Spleen (tissue), 7 donors: ENCODE data around the gene ESR1.

Experiments
- POLR2A ChIP-seq, 3 donors: fragments of 450-650 bp; IDR thresholded peaks; one replicate each; pipeline ENCODE4 v1.5.1; 2017; ENCODE audit warnings: antibody characterized with exemption in 3 of 3, mild to moderate bottlenecking in 1 of 3
- TF ChIP-seq, protein P1 (sequence below), 11 experiments: fragments of 200-600 bp in 7 of 11; fragments of 450-650 bp in 4 of 11; sonication (generic) in 4 of 11; IDR thresholded peaks in 8 of 11; conservative IDR thresholded peaks in 3 of 11; 1 replicate in 7 of 11; 2 replicates in 4 of 11; pipeline versions ENCODE4 v1.4.0 to v1.8.0; 2016 to 2021; ENCODE audit warnings: antibody characterized with exemption in 11 of 11, inconsistent platforms in 4 of 11, mild to moderate bottlenecking in 1 of 11
- donor health status: DM: no; HTN: no; CAD: no; lungs with moderate emphysema.
- donor health status: DM: no; HTN: no; CAD: no.
- donor health status: DM: no; HTN: no; CAD: no.

GRCh38 chr6:152167641-152168603 is 360.4 kb downstream of the ESR1 start:
- TF ChIP-seq, protein P1, sequence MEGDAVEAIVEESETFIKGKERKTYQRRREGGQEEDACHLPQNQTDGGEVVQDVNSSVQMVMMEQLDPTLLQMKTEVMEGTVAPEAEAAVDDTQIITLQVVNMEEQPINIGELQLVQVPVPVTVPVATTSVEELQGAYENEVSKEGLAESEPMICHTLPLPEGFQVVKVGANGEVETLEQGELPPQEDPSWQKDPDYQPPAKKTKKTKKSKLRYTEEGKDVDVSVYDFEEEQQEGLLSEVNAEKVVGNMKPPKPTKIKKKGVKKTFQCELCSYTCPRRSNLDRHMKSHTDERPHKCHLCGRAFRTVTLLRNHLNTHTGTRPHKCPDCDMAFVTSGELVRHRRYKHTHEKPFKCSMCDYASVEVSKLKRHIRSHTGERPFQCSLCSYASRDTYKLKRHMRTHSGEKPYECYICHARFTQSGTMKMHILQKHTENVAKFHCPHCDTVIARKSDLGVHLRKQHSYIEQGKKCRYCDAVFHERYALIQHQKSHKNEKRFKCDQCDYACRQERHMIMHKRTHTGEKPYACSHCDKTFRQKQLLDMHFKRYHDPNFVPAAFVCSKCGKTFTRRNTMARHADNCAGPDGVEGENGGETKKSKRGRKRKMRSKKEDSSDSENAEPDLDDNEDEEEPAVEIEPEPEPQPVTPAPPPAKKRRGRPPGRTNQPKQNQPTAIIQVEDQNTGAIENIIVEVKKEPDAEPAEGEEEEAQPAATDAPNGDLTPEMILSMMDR (IDR thresholded peaks at IDR 0.05 in 8 of 11, conservative IDR thresholded peaks at IDR 0.05 in 3 of 11) = no peak
- no peak for TF ChIP-seq POLR2A (IDR thresholded peaks at IDR 0.05)
